Parathyroid adenoma (tissue), 2 donors: ENCODE results near the gene GGT5.
"Not testable (repeated sequence)": the region's sequence is repeated elsewhere in the genome, so short reads cannot be mapped to it uniquely, and the experiment has no call there.

Experiments used
- H2AFZ ChIP-seq: fragments of 300-600 bp; sonication (generic); one replicate; pipeline ENCODE4 v1.7.0; 2017; ENCODE audit warnings: antibody characterized with exemption, mild to moderate bottlenecking
- H3K27ac ChIP-seq: fragments of 300-600 bp; sonication (generic); one replicate; pipeline ENCODE4 v1.7.0; 2017
- H3K27me3 ChIP-seq: fragments of 300-600 bp; sonication (generic); one replicate; pipeline ENCODE4 v1.7.0; 2017; ENCODE audit warnings: low read length; ENCODE audit not compliant: control insufficient read depth, insufficient read depth
- H3K36me3 ChIP-seq: fragments of 300-600 bp; sonication (generic); one replicate; pipeline ENCODE4 v1.7.0; 2017; ENCODE audit warnings: low read length; ENCODE audit not compliant: control insufficient read depth, insufficient read depth
- H3K4me1 ChIP-seq: fragments of 300-600 bp; sonication (generic); one replicate; pipeline ENCODE4 v1.7.0; 2017; ENCODE audit warnings: control low read depth
- H3K4me2 ChIP-seq: fragments of 300-600 bp; sonication (generic); one replicate; pipeline ENCODE4 v1.7.0; 2017; ENCODE audit warnings: low read length
- H3K4me3 ChIP-seq: fragments of 300-600 bp; sonication (generic); one replicate; pipeline ENCODE4 v1.7.0; 2017; ENCODE audit warnings: low read depth, low read length
- H3K79me2 ChIP-seq: fragments of 300-600 bp; sonication (generic); one replicate; pipeline ENCODE4 v1.7.0; 2017; ENCODE audit warnings: control low read depth
- H3K9ac ChIP-seq: fragments of 300-600 bp; sonication (generic); one replicate; pipeline ENCODE4 v1.7.0; 2017; ENCODE audit warnings: mild to moderate bottlenecking
- H3K9me3 ChIP-seq: fragments of 300-600 bp; sonication (generic); one replicate; pipeline ENCODE4 v1.7.0; 2017; ENCODE audit warnings: low read length; ENCODE audit not compliant: control insufficient read depth
- CTCF ChIP-seq: fragments of 300-600 bp; sonication (generic); IDR thresholded peaks from one replicate; pipeline ENCODE4 v1.7.0; 2017; ENCODE audit warnings: antibody characterized with exemption, mild to moderate bottlenecking
- donor health status: primary hyperparathyroidism.

Gene GGT5

GRCh38 chr22:24183321-24184031 is 61.4 kb downstream of the GGT5 start:
- Histone ChIP-seq H3K4me2 (no peak overlapping the region), H3K9me3 (no peaks in the 10 kb centered on the region), H3K27me3 (no peaks in the 10 kb centered on the region), H2AFZ (no peak overlapping the region), H3K4me3 (no peak overlapping the region), H3K9ac (no peak overlapping the region), H3K36me3 (no peaks in the 10 kb centered on the region), H3K27ac (no peak overlapping the region), H3K4me1 (no peaks in the 10 kb centered on the region), H3K79me2 (no peaks in the 10 kb centered on the region)
- TF ChIP-seq CTCF = no peak

- not testable (repeated sequence) for H3K27me3 ChIP-seq, H3K4me2 ChIP-seq, H3K4me3 ChIP-seq, H2AFZ ChIP-seq, H3K79me2 ChIP-seq, H3K9ac ChIP-seq, H3K27ac ChIP-seq, H3K9me3 ChIP-seq, H3K4me1 ChIP-seq, H3K36me3 ChIP-seq
Observed at GRCh38 chr22:24182900-24183246, 62.0 kb downstream of the GGT5 start.

DNA sequence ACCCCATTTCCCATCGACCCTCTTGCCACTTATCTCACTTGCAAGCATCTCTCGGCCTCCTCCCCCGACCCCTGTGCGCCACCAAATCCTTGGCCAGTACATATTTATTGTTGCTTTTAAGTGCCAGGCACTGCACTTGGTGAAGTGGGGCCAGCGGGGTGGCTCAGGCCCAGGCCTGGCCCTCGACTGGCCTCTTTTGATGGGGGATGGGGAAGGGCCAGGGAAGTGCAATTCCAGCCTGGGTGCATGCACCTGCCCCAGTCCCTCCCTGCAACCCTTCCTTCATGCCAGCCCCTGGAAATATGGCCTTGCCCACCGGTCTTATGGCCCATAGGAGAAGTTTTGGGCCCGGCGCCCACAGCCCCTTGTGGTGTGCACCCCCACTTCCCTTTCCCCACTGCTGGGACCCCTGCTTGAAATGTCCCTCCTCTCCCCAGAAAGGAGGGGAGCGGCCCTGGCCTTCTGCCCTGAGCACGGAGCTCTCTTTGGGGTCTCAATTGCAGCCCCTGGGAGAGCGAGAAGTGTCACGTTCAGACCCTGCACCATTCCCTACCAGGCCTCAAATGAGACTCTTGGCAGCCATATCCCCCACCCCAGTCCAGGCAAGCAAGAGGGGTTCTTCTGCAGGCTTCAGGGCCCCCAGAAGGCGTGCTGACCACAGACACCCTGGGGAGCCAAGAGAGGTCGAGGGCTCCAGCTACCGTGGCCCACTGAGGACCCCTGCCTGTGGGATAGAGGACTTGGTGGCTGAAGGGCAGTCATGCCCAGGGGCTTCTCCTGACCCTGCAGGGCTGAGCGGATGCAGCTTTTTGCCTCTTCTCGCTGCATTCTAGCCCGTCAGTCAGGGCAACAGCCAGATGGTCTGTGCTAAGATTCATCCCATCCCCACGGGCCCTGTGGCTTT is 62.6 kb downstream of the GGT5 start:
- no peak overlapping the region for H3K27ac ChIP-seq
- H3K79me2 ChIP-seq = no peaks in the 10 kb centered on the region
- no peaks in the 10 kb centered on the region for H3K9me3 ChIP-seq
- H3K4me3 ChIP-seq = no peak overlapping the region
- H3K4me2 ChIP-seq = no peak overlapping the region
- H3K4me1 ChIP-seq = no peaks in the 10 kb centered on the region
- TF ChIP-seq CTCF = no peak
- H2AFZ ChIP-seq = no peak overlapping the region
- H3K36me3 ChIP-seq = no peaks in the 10 kb centered on the region
- no peak overlapping the region for H3K9ac ChIP-seq
- no peaks in the 10 kb centered on the region for H3K27me3 ChIP-seq

GRCh38 chr22:24181088-24181995 is 63.5 kb downstream of the GGT5 start, which contains the start of gene SUSD2:
TSS of gene SUSD2 (plus strand) at chr22:24181487. CDS start at chr22:24181520, 33 bp downstream.
- Histone ChIP-seq H3K4me2 (peak within 1 kb of the TSS; percentile 59), H3K4me1 (no peaks in the 10 kb centered on the region), H3K4me3 (no peak within 1 kb of the TSS), H2AFZ (no peak within 1 kb of the TSS), H3K9ac (no peak within 1 kb of the TSS), H3K9me3 (no peaks in the 10 kb centered on the region), H3K27me3 (no peaks in the 10 kb centered on the region), H3K36me3 (no peaks in the 10 kb centered on the region), H3K27ac (no peak within 1 kb of the TSS), H3K79me2 (no peaks in the 10 kb centered on the region)
- TF ChIP-seq CTCF = no peak
